Limb (tissue), 2 donors: ENCODE data around the gene PARP2.
"Not testable (repeated sequence)": the region's sequence is repeated elsewhere in the genome, so short reads cannot be mapped to it uniquely, and the experiment has no call there.

ENCODE experiments used
- DNase-seq, 2 donors: peaks; one replicate each; pipeline ENCODE4 v3.0.0-alpha.2; 2016; ENCODE audit errors: extremely low spot score in 2 of 2

Gene PARP2

GRCh38 chr14:20343092-20343861 lies at the start of gene PARP2:
PARP2 (plus strand) TSS chr14:20343635; CDS start chr14:20343642, 7 bp downstream.
- DNase-seq: peak; percentile 97 to 99

- DNase-seq: no peak
Measured at GRCh38 chr14:20294636-20295035, 48.8 kb upstream of the PARP2 start.

- no peak for DNase-seq
Measured at GRCh38 chr14:20295067-20295466, 48.4 kb upstream of the PARP2 start.

DNA sequence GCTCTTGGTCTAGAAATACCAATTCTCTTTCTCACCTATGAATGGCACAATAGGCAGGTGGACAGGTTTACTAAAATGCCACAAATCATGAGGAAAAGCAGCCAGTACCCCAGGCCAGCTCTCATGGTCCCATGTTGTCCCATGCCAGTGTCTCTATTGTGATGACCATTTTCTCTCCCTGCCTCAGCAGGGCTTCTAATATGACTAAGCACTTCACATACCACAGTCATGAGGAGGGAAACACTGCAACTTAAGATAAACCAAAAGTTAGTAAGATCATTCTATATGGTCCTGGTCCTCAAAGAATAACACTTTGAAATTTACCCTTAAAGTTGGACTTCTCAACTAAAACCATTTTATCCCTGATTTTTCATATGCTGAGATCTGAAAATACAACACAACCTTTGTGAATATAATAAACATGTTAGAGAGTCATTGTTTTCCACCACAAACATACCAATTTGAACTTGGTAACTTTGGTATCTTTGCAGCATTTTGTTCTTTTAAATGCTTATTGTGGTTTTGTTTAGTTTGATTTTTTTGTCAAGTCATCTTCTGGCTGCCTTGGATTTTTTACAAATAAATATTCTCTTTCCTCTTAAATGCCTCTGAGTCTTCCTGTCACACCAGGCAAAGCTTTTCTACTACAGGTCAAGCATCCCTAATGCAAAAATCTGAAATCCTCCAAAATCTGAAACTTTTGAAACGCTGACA lies 41.2 kb upstream of the PARP2 start:
- DNase-seq: no peak

DNA sequence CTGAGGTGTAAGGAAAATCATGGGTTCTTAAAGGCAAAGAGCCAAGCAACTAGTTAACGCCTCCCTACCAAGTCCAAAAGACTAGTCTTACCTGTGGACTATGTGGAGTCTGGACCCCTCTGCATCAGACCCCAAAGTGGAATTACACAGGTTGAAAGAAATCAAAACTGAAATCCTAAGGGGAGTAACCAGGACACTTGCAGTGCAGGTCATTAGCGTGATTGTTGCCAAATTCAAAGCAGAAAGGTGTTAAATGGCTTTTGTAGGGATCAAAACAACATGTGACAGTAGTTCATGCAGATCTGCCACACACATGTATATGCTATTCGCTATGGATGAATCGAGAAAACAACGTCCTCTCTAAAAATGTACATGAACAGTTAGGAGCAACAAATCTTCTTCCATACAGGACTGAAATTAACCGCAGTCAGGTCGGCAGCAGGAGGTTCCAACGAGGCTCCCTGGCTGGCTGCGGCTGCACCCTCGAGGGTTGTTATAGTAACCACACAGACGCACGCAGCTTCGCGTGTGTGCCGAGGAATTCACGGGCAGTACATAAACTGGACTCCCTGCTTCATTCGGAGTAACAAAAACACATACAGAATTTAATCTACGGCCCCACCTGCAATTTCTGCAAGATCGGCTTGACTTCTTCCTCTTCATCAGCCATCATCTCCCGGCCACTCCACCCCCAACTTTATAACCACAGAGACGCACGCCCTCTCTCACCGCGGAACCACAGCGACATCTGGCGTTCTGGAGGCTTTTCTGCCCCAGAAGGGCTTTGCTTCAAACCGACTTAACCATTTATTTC lies 38.0 kb upstream of the PARP2 start, which contains the start of gene TTC5:
TSS of gene TTC5 (minus strand) at position 687 of the 814 bp plus-strand sequence. CDS start at position 673, 14 bp downstream.
- DNase-seq: peak; percentile 88 to 95

GRCh38 chr14:20306079-20306423 lies 37.4 kb upstream of the PARP2 start:
- DNase-seq: no peak

- no peak for DNase-seq
Measured at GRCh38 chr14:20314026-20314425, 29.4 kb upstream of the PARP2 start.

GRCh38 chr14:20317720-20318119 lies 25.7 kb upstream of the PARP2 start:
- no peak for DNase-seq

DNA sequence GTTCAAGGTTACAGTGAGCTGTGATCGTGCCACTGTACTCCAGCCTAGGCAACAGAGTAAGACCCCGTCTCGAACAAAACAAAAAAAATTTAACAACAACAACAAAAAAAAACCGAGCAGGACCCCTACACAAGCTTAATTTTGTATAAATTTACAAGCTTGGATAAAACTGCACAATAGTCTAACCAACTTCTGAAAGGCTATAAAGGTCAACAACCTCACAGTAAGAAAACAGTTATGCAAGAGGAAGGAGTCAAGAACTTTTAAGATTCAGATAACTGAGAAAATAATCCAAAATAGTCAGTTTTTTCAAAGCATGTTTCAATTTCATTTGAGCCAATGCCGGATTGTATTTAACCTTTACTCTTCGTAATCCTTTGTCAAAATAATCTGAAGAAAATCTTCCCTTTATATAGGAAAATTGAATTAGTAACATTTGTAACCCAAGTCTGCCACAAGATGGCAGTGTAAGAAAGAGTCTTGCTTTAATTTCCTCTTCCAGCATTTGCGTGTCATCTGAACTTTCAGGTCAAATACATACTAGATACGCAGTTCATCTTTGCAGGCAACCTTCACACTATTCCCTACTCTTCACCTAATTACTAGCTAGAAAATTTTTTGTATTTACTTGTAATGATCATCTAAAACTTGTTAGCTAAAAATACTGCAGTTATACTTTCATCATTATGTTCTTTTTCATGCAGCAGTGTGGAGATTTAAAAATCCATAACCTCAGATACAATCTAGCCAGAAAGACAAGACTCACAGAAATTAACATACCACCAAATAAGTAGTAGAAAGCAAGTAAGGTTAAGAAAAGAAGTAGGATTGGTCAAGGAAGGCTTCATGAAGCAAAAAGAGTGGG lies 16.2 kb upstream of the PARP2 start:
- peak in 1 of 2 donors; percentile 72 for DNase-seq

DNA sequence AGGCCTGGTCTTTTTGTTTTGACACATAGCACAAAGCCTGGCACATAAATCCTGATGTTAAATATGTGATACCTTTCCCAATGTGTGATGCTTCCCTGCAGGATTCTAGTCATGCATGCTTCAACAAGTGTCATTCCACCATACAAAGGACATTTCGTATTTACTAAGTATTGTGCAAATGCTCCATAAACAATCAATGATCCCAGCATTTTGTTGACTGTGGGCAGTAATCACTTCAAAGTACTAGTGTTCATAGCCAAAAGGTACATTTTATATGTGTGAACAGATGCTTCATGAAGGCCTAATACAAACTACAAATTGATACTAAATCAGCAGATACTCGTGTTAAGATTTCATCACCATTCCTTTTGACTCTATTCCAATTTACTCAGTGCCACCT lies 14.7 kb upstream of the PARP2 start:
- DNase-seq: no peak

- no peak for DNase-seq
Measured at GRCh38 chr14:20329355-20329754, 14.1 kb upstream of the PARP2 start.

- no peak for DNase-seq
Measured at GRCh38 chr14:20331053-20331613, 12.3 kb upstream of the PARP2 start.

- peak in 1 of 2 donors; percentile 17 for DNase-seq
Measured at GRCh38 chr14:20332431-20332787, 11.0 kb upstream of the PARP2 start.

- DNase-seq: peak; percentile 70 to 89
Measured at GRCh38 chr14:20332788-20333493, 10.5 kb upstream of the PARP2 start, which contains the start of gene CCNB1IP1. CCNB1IP1 (minus strand) TSS chr14:20333279; CDS start chr14:20316523, 16,756 bp downstream.

GRCh38 chr14:20333494-20333841 lies 10.0 kb upstream of the PARP2 start:
- DNase-seq: no peak

DNA sequence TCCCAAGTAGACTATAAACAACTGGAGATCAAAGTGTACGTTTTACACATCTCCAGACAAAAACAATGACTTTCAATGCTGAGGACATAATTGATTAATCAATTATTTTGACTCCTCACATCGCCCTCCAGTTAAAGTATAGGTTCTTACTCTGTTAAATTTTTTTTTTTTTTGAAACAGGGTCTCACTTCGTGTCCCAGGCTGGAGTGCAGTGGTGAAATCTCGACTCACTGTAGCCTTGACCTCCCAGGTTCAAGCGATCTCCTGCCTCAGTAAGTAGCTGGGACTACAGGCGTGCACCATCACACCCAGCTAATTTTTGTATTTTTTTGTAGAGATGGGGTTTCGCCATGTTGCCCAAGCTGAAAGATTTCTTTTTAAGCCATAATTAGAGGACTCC lies 9.4 kb upstream of the PARP2 start:
- no peak for DNase-seq

GRCh38 chr14:20341032-20341431 lies 2.4 kb upstream of the PARP2 start:
- DNase-seq: not testable (repeated sequence)

DNA sequence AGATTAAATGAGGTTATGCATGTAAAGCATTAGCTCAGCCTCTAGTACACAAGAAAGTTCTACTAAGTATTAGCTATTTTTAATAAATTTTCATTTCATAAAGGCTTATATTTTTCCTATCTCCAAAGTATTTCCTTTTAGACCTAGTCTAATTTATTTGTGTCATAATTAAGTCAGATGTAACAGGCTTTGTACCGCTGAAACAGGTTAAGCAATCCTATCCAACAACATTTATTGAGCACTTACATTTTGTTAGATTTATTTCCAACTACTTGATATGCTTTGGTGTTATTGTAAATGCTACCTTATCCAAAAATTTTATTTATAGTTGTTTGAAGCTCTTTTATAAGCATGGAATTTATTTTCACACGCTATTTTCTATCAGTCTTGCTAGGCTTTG lies 1.8 kb upstream of the PARP2 start:
- DNase-seq: no peak

- DNase-seq: peak in 1 of 2 donors; percentile 53
Measured at GRCh38 chr14:20343862-20344220, 406 bp downstream of the PARP2 start.

- DNase-seq: no peak
Measured at GRCh38 chr14:20345366-20345765, 1.9 kb downstream of the PARP2 start.
